Measurements from ENCODE around the gene SP3. TPM values are rescaled to one million over a fixed set of nuclear protein-coding genes. Genes with fewer than 3 reads are reported as not detected.
"Not testable (repeated sequence)": the region's sequence is repeated elsewhere in the genome, so short reads cannot be mapped to it uniquely, and the experiment has no call there.

Gene SP3
- total RNA-seq, 2 donors from 2014 or later = 41.0 to 42.8 TPM

- DNase-seq = no peak
- H3K4me3 ChIP-seq = no peak overlapping the region
- H3K27me3 ChIP-seq = no peaks in the 10 kb centered on the region
- TF ChIP-seq CTCF (IDR thresholded peaks at IDR 0.05) = no peak
- no peak for TF ChIP-seq POLR2A (IDR thresholded peaks at IDR 0.05)
- intact Hi-C loops (cut with DNase I) = no loop called here
- ATAC-seq = no peak
- no peaks in the 10 kb centered on the region for H3K4me1 ChIP-seq
- no peaks in the 10 kb centered on the region for H3K9me3 ChIP-seq
- WGBS, 2 donors = 75 to 88% methylated on average over 2 of the region's 2 CpGs
- no peak overlapping the region for H3K27ac ChIP-seq
- no peaks in the 10 kb centered on the region for H3K36me3 ChIP-seq (replicated peaks in 1 of 2; ENCODE audit: insufficient read depth in 1 of 2, low read depth in 2 of 2)
Observed at GRCh38 chr2:173891315-173892037, 73.7 kb downstream of the SP3 start.

GRCh38 chr2:173889464-173889863 is 75.7 kb downstream of the SP3 start:
- H3K9me3 ChIP-seq; H3K27ac ChIP-seq; ATAC-seq; DNase-seq; H3K36me3 ChIP-seq (replicated peaks in 1 of 2; ENCODE audit: insufficient read depth in 1 of 2, low read depth in 2 of 2); H3K4me3 ChIP-seq; H3K4me1 ChIP-seq; H3K27me3 ChIP-seq: not testable (repeated sequence)
- intact Hi-C loops (cut with DNase I) = loop anchor here (10.0 kb wide), 2 partner anchors 115 to 455 kb away; no protein-coding TSS in a partner anchor
- whole genome bisulfite sequencing, 2 donors = 100% methylated on average over 1 of the region's 1 CpG

GRCh38 chr2:173886613-173887012 is 78.6 kb downstream of the SP3 start:
- Histone ChIP-seq H3K4me1 (no peaks in the 10 kb centered on the region), H3K36me3 (replicated peaks in 1 of 2; ENCODE audit: insufficient read depth in 1 of 2, low read depth in 2 of 2) (no peaks in the 10 kb centered on the region), H3K9me3 (no peaks in the 10 kb centered on the region), H3K27ac (no peak overlapping the region), H3K4me3 (no peak overlapping the region), H3K27me3 (no peaks in the 10 kb centered on the region)
- ATAC-seq = no peak
- WGBS, 2 donors = 70 to 75% methylated on average over 3 of the region's 3 CpGs
- TF ChIP-seq CTCF (IDR thresholded peaks at IDR 0.05) (no peak), POLR2A (IDR thresholded peaks at IDR 0.05) (no peak)
- DNase-seq = no peak
- intact Hi-C loops (cut with DNase I) = loop anchor here (10.0 kb wide), 2 partner anchors 118 to 458 kb away; no protein-coding TSS in a partner anchor

- no peaks in the 10 kb centered on the region for H3K9me3 ChIP-seq
- H3K36me3 ChIP-seq (replicated peaks in 1 of 2; ENCODE audit: insufficient read depth in 1 of 2, low read depth in 2 of 2) = no peaks in the 10 kb centered on the region
- peak; percentile 39 to 80 (median 70) for TF ChIP-seq CTCF (IDR thresholded peaks at IDR 0.05)
- TF ChIP-seq POLR2A (IDR thresholded peaks at IDR 0.05) = no peak
- no peaks in the 10 kb centered on the region for H3K27me3 ChIP-seq
- H3K27ac ChIP-seq = no peak overlapping the region
- intact Hi-C loops (cut with DNase I) = loop anchor here (10.0 kb wide), 2 partner anchors 121 to 461 kb away; no protein-coding TSS in a partner anchor
- ATAC-seq (peak; percentile 60), DNase-seq (peak; percentile 70 to 82 (median 72))
- WGBS, 2 donors = 39 to 52% methylated on average over 2 of the region's 2 CpGs
- H3K4me1 ChIP-seq = no peaks in the 10 kb centered on the region
- no peak overlapping the region for H3K4me3 ChIP-seq
Observed at GRCh38 chr2:173884025-173884802, 81.0 kb downstream of the SP3 start.

- DNase-seq (no peak), ATAC-seq (no peak)
- no peaks in the 10 kb centered on the region for H3K36me3 ChIP-seq (replicated peaks in 1 of 2; ENCODE audit: insufficient read depth in 1 of 2, low read depth in 2 of 2)
- no peaks in the 10 kb centered on the region for H3K9me3 ChIP-seq
- no peak overlapping the region for H3K27ac ChIP-seq
- H3K4me3 ChIP-seq = no peak overlapping the region
- 56 to 58% methylated on average over 3 of the region's 3 CpGs for WGBS, 2 donors
- intact Hi-C loops (cut with DNase I) = loop anchor here (10.0 kb wide), 2 partner anchors 123 to 463 kb away; no protein-coding TSS in a partner anchor
- no peaks in the 10 kb centered on the region for H3K4me1 ChIP-seq
- no peaks in the 10 kb centered on the region for H3K27me3 ChIP-seq
- TF ChIP-seq CTCF (IDR thresholded peaks at IDR 0.05) (no peak), POLR2A (IDR thresholded peaks at IDR 0.05) (no peak)
Observed at GRCh38 chr2:173881886-173882285, 83.3 kb downstream of the SP3 start.

All from body of pancreas (tissue), 4 donors.